ENCODE measurements around the gene KRTAP4-1.
"Not testable (repeated sequence)": the region's sequence is repeated elsewhere in the genome, so short reads cannot be mapped to it uniquely, and the experiment has no call there.

Gene KRTAP4-1

DNA sequence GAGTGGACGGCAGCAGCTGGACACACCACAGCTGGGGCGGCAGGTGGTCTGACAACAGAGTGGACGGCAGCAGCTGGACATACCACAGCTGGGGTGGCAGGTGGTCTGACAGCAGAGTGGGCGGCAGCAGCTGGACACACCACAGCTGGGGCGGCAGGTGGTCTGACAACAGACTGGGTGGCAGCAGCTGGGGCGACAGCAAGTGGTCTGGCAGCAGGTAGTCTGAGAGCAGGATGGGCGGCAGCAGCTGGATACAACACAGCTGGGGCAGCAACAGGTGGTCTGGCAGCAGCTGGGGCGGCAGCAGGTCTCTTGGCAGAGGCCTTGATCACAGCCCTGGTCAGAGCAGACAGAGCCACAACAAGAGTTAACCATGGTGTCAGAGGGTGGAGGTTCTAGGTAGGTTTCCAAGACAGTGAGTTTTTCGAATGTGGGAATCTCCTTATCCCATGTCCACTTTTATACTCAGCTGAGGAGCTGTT lies at the start of gene KRTAP4-1:
Gene KRTAP4-1 (minus strand): TSS at position 432 of the 482 bp plus-strand sequence. CDS start 57 bp downstream, at position 375.
- no peak for DNase-seq (ENCODE audit: low read depth in 2 of 2)

- not testable (repeated sequence) for DNase-seq (ENCODE audit: low read depth in 2 of 2)
Measured at GRCh38 chr17:41232399-41233105, 47.8 kb upstream of the KRTAP4-1 start, which contains the start of gene KRTAP9-3. Gene KRTAP9-3, plus strand, starts transcription at chr17:41232449. Its CDS starts 53 bp downstream, at chr17:41232502.

DNA sequence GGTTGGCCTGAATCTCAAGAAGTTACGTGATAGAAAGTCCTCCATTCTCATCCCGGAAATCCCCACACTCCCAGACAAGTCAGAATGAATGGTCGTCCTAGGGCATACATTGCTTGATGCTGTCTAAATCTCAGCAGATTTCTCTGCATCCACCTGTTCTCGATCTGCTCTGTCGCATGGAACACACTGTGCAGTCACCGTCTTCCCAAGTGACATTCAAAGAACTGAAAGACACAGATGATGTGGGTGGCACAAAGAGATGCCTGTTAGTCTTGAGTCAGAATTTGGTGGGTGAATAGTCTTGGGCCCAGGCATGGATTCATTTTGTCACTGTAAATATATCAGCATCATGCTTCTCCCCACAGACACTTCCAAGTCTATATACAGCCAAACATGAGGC lies 47.0 kb upstream of the KRTAP4-1 start:
- DNase-seq (ENCODE audit: low read depth in 2 of 2) = no peak

DNA sequence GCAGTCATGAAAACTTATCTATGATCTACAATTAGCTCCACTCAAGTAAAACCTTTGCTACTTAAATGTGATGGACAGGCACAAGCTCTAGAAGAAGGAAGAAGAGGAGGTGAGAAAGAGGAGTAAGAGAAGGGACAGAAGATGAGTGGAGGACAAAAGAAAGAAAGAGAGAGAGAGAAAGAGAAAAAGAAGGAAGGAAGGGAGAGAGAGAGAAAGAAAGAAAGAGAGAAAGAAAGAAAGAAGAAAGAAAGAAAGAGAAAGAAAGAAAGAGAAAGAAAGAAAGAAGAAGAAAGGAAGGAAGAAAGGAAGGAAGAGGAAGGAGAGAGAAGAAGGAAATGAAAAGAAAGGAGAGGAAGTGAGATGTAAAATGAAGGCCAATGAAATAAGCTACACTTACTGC lies 45.4 kb upstream of the KRTAP4-1 start:
- no peak for DNase-seq (ENCODE audit: low read depth in 2 of 2)

GRCh38 chr17:41226598-41227095 lies 41.9 kb upstream of the KRTAP4-1 start, which contains the start of gene KRTAP9-2:
Gene KRTAP9-2, plus strand, starts transcription at chr17:41226648. Its CDS starts 7 bp downstream, at chr17:41226655.
- DNase-seq (ENCODE audit: low read depth in 2 of 2) = not testable (repeated sequence)

GRCh38 chr17:41226051-41226450 lies 41.3 kb upstream of the KRTAP4-1 start:
- DNase-seq (ENCODE audit: low read depth in 2 of 2) = no peak

DNA sequence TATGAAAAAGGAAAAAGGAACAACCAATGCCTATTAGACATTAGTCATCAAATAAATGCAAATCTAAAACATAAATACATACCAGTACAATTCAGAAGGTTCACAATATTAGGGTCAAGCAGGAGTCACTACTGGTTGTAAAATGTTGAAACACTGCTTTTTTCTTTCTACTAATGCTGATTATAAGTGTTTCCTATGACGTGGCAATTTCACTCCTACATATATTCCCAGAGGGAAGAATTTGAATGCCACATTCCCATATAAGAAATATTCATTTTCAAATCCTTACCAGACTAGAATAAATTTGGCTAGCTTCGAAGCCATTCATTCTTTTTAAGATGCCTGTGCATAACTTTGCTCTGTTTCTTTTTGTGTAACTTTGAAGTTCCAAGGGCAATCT lies 39.1 kb upstream of the KRTAP4-1 start:
- no peak for DNase-seq (ENCODE audit: low read depth in 2 of 2)

DNA sequence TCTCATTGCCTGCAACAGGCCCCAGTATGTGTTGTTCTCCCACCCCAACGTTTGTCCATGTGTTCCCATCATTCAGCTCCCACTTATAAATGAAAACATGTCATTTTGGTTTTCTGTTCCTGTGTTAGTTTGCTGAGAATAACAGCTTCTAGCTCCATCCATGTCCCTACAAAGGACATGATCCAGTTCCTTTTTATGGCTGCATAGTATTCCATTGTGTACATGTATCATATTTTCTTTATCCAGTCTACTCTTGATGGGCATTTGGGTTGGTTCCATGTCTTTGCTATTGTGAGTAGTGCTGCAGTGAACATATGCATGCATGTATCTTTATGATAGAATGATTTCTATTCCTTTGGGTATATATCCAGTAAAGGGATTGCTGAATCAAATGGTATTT lies 31.0 kb upstream of the KRTAP4-1 start:
- no peak for DNase-seq (ENCODE audit: low read depth in 2 of 2)

- no peak for DNase-seq (ENCODE audit: low read depth in 2 of 2)
Measured at GRCh38 chr17:41212524-41213169, 27.9 kb upstream of the KRTAP4-1 start.

DNA sequence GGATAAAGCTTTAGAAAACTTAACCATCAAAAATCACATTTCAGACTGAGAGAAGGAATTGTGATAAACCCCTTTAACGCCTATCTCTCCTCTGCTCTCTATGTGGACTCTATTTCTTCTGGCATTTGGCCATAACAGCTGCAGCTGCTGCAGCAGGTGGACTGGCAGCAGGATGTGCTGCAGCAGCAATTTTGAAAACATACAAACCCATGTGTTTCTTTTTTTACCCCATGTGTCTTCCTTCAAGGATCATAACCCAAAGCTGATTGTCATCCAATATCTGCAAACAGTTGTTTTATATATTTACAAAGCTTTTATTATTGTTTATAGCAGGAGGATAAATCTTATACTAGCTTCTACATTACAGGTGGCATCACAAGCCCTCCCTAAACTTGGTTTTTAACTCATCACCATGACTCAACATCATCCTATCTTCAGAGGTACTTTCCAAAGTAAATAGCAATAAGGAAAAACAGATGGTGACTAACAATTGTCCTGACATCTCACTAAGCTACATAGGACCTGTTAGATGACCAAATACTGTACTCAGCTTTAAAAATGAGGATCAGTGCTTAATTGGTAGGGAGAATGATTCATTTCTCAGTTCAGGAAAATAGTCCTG lies 27.2 kb upstream of the KRTAP4-1 start:
- no peak for DNase-seq (ENCODE audit: low read depth in 2 of 2)

- DNase-seq (ENCODE audit: low read depth in 2 of 2) = no peak
Measured at GRCh38 chr17:41199421-41200078, 14.8 kb upstream of the KRTAP4-1 start.

DNA sequence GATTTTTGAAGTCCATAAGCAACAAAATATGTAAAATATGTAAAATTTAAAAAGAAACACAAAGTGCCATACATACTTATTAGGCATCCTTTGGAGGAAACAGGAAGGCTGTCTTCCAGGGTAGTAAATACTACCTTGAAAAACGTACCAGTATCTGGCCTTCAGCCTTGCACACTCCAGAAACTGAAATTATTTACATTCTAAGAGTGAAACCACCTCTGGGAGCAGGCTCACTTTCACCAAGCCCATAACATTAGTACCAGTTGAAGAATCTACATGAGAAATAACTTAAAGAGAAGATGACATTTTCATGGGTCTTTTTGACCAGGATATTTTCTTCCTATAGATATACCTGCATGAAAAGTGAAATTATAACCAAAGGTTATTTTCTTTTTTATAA lies 11.4 kb upstream of the KRTAP4-1 start:
- DNase-seq (ENCODE audit: low read depth in 2 of 2) = no peak

GRCh38 chr17:41190328-41190727 lies 5.6 kb upstream of the KRTAP4-1 start:
- DNase-seq (ENCODE audit: low read depth in 2 of 2) = no peak

GRCh38 chr17:41189837-41190318 lies 5.2 kb upstream of the KRTAP4-1 start, which contains the start of gene KRTAP9-1:
Gene KRTAP9-1, plus strand, starts transcription at chr17:41189887. Its CDS starts 0 bp downstream, at chr17:41189887.
- DNase-seq (ENCODE audit: low read depth in 2 of 2) = not testable (repeated sequence)

DNA sequence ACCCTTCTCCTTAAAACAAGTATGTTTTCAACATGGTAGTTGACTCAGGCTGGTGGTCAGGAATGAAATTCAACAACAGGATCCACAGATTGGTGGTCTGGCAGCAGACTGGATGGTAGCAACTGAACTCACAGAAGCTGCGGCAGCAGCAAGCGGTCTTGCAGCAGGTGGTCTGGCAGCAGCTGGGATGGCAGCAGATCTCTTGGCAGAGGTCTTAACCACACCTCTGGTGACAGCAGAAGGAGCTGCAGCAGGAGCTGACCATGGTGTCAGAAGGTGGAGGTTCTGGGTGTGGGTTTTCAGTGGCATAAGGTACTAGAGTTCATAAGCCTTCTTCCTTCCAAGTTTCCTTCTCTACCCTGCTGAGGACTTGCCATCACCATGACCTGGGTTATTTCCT lies 2.2 kb upstream of the KRTAP4-1 start:
- DNase-seq (ENCODE audit: low read depth in 2 of 2) = no peak

GRCh38 chr17:41185001-41185400 lies 290 bp upstream of the KRTAP4-1 start:
- no peak for DNase-seq (ENCODE audit: low read depth in 2 of 2)

DNA sequence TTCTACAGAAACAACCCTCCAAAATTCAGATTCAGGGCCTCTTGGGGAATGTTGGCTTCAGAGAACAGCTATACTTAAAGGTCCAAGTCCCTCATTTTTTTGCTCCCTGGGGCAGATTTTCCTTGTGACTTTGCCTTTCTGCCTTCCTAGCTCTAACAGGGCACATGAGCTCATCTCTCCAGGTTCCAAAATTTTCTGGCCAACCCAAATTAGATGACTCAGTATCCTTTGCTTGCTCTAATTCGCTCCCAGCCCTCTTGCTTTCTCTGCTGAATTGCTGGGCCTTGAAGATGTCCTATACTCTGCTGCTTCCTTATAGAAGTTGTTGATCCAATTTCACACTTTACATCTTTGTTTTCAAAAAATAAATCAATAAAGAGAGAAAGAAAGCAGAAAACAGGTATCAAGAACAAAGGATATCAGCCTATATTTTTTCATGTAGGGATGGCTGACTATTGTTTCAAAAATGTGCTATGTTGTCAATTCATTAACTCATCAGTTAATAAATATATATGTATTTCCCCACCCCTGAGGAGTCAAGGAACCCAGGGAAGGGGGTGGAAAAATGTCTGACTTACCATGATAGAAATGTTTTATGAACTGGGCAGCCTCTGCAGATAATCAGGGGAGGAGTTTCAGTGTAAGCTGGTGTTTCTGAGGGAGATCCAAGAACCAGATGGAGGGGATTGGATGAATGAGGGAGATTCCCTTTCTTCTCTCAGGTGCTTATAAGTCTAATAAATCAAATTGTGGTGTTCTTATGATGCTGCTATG lies 5.7 kb downstream of the KRTAP4-1 start:
- no peak for DNase-seq (ENCODE audit: low read depth in 2 of 2)

DNA sequence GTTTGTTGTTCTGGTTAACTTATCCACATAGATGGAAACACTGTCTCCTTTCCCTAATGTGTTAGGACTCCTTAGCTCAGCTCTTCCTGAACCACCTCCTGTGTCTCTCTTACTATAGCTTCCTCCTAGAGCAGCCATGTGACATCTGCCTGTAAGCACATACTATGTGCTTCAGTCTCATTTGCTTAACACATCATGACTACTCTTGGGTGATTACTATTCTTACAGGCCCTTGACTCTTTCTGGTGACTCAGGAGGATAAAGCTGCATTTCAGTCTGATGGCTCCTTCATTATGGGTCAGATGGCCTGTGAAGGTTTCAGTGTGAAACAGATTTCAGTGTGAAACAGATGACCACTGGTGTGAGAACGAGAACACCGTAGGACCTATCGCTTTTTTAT lies 6.4 kb downstream of the KRTAP4-1 start:
- no peak for DNase-seq (ENCODE audit: low read depth in 2 of 2)

GRCh38 chr17:41177727-41178271 lies 6.9 kb downstream of the KRTAP4-1 start, which contains the start of gene KRTAP4-2:
Gene KRTAP4-2, minus strand, starts transcription at chr17:41178221. Its CDS starts 57 bp downstream, at chr17:41178164.
- DNase-seq (ENCODE audit: low read depth in 2 of 2) = no peak

DNA sequence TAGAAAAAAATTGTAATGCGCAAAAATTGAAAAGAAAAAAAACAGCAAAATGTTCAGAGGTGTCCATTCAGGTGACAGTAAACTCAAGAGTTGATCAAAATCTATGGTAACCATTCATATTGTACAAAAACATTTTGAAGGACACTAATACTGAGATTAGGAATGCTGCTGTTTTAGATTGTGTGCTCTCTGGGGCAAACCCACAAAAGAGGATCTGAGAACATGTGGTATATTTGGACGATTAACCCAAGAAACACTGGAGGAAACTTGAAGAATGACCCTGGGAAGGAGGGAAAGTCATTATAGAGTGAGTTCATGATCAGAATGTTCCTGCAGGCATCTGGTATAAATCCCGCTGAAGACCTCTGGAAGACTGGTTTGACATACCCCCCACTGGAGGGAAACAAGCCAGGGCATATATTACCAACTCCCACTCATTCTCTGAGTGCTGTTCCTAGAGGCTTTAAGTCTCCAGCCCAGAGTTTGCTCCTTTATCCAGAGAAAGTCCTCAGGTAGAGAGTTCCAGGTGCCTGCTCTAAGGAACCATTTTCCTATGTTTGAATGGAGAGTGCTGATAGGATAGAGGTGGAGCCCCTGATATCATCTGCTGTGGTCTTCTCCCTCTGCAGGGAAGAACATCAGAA lies 7.8 kb downstream of the KRTAP4-1 start:
- DNase-seq (ENCODE audit: low read depth in 2 of 2) = no peak
